ENCODE measurements around the gene MGAT5. TPM values are rescaled to one million over a fixed set of nuclear protein-coding genes. Genes with fewer than 3 reads are reported as not detected.

Gene MGAT5, protein sequence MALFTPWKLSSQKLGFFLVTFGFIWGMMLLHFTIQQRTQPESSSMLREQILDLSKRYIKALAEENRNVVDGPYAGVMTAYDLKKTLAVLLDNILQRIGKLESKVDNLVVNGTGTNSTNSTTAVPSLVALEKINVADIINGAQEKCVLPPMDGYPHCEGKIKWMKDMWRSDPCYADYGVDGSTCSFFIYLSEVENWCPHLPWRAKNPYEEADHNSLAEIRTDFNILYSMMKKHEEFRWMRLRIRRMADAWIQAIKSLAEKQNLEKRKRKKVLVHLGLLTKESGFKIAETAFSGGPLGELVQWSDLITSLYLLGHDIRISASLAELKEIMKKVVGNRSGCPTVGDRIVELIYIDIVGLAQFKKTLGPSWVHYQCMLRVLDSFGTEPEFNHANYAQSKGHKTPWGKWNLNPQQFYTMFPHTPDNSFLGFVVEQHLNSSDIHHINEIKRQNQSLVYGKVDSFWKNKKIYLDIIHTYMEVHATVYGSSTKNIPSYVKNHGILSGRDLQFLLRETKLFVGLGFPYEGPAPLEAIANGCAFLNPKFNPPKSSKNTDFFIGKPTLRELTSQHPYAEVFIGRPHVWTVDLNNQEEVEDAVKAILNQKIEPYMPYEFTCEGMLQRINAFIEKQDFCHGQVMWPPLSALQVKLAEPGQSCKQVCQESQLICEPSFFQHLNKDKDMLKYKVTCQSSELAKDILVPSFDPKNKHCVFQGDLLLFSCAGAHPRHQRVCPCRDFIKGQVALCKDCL
- 12.5 to 22.6 TPM (median 17.0 TPM) in 5 replicates for total RNA-seq (2022; extraction: Qiagen RNA extraction; ENCODE audit: low read depth)

DNA sequence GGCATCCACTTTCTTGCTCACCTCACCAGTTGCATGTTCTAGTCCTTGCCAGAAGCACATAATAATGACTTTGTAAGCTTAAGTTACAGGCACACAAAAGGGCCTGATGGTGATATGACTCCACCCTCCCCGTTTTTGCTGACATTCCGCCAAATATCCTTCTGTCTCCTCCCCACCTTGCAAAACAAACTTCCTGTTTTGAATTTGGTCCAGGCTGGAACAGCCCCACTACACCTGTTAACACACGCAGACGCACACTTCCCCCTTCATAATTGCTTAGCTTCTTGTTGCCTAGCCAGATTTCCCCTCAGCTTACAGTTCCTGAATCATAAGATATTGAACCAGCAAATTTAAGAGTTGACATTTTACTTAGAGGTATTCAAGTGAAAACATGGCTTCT lies at the start of gene MGAT5:
TSS of gene MGAT5 (plus strand) at position 269 of the 400 bp plus-strand sequence. CDS start 332 bp downstream, outside the sequence.

